ENCODE results near the gene CTDSPL.

- TF ChIP-seq, protein P1, sequence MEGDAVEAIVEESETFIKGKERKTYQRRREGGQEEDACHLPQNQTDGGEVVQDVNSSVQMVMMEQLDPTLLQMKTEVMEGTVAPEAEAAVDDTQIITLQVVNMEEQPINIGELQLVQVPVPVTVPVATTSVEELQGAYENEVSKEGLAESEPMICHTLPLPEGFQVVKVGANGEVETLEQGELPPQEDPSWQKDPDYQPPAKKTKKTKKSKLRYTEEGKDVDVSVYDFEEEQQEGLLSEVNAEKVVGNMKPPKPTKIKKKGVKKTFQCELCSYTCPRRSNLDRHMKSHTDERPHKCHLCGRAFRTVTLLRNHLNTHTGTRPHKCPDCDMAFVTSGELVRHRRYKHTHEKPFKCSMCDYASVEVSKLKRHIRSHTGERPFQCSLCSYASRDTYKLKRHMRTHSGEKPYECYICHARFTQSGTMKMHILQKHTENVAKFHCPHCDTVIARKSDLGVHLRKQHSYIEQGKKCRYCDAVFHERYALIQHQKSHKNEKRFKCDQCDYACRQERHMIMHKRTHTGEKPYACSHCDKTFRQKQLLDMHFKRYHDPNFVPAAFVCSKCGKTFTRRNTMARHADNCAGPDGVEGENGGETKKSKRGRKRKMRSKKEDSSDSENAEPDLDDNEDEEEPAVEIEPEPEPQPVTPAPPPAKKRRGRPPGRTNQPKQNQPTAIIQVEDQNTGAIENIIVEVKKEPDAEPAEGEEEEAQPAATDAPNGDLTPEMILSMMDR (IDR thresholded peaks at IDR 0.05): no peak
- TF ChIP-seq TCF7L2 (IDR thresholded peaks at IDR 0.05; ENCODE audit: low read depth, low read length): no peak
These were observed 21.0 kb downstream of the CTDSPL start for GRCh38 chr3:37882711-37883110.
